Measurements from ENCODE around the gene EIF4B. TPM values are rescaled to one million over a fixed set of nuclear protein-coding genes. Genes with fewer than 3 reads are reported as not detected.

Gene EIF4B
- total RNA-seq, 1 experiment from 2014 or later = 713 TPM

DNA sequence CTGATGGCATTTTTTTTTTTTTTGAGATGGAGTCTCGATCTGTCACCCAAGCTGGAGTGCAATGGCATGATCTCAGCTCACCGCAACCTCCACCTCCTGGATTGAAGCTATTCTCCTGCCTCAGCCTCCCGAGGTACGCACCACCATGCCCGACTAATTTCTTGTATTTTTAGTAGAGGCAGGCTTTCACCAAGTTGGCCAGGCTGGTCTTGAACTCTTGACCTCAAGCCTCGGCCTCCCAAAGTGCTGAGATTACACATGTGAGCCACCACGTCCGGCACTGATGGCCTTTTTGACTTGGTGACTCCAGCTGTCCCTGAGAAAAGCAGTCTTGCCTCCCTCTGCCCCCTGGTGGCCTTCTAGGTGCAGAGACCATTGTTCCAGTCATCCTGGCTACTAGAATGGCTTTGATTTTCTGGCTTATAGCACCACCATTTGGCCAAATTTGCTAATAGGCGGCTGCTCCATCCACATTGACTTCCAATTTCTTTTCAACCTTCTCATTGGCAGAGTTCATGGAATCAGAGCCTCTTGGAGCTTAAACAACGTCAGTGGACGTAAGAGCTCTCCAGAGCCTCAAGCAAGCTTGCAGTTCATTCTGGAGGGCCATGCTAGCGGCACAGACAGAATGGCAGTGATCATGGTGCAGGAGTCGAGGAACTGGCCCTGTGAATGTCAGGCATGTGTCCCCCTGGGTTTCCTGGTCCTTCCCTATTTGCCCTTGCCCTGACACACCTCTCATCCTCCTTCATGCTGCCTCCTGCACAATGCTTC lies 25.4 kb upstream of the EIF4B start:
- no peaks in the 10 kb centered on the region for H3K27me3 ChIP-seq (ENCODE audit: insufficient read depth, low read length)
- peak; percentile 97 for DNase-seq
- H3K18ac ChIP-seq (ENCODE audit: insufficient read length, low read depth, low read length) = no peak overlapping the region
- no peaks in the 10 kb centered on the region for H3K79me2 ChIP-seq (ENCODE audit: insufficient read depth, low read length)
- peaks cover 18 to 24% of the 10 kb centered on the region in 2 experiments for H3K4me1 Mint-ChIP-seq
- H3K23me2 ChIP-seq (ENCODE audit: insufficient read length, low read depth, low read length, poor library complexity, severe bottlenecking) = no peaks in the 10 kb centered on the region
- no peak overlapping the region for H2AFZ ChIP-seq (ENCODE audit: low read length)
- no peak overlapping the region for H3T11ph ChIP-seq (ENCODE audit: low read length)
- no peaks in the 10 kb centered on the region for H3K9me3 Mint-ChIP-seq
- no peak overlapping the region for H3K4me2 ChIP-seq (ENCODE audit: insufficient read depth, insufficient read length, low read length)
- H2BK12ac ChIP-seq (ENCODE audit: insufficient read length, low read depth, low read length) = no peak overlapping the region
- H3K36me3 Mint-ChIP-seq (ENCODE audit: insufficient read depth in 1 of 3, low read depth in 3 of 3) = no peaks in the 10 kb centered on the region
- no peak overlapping the region for H3K23ac ChIP-seq (ENCODE audit: insufficient read length, low read depth, low read length)
- H2BK15ac ChIP-seq (ENCODE audit: low read depth, low read length) = no peak overlapping the region
- H2BK5ac ChIP-seq (ENCODE audit: insufficient read length, low read length) = no peak overlapping the region
- no peaks in the 10 kb centered on the region for H4K20me1 ChIP-seq (ENCODE audit: control insufficient read depth, insufficient read depth, insufficient read length)
- no peak overlapping the region for H2BK20ac ChIP-seq (ENCODE audit: low read depth, low read length, poor library complexity, severe bottlenecking)
- H3K4ac ChIP-seq (ENCODE audit: low read depth, low read length) = no peak overlapping the region
- H3K14ac ChIP-seq (ENCODE audit: insufficient read depth, low read length) = no peak overlapping the region
- no peak overlapping the region for H4K91ac ChIP-seq (ENCODE audit: insufficient read length, low read depth, low read length)
- WGBS (ENCODE audit: extremely low coverage, insufficient read length, low lambda C conversion rate) = no CpG with 5 or more reads among the region's 13 CpGs
- no peaks in the 10 kb centered on the region for H3K9me3 ChIP-seq (ENCODE audit: control insufficient read depth, low read depth, low read length)
- no peak overlapping the region for H3K56ac ChIP-seq (ENCODE audit: insufficient read length, low read depth, low read length)
- no peaks in the 10 kb centered on the region; the same call in 1 of the 2 replicates for H3K4me1 ChIP-seq (ENCODE audit: insufficient read depth, low read length)
- TF ChIP-seq, protein P1, sequence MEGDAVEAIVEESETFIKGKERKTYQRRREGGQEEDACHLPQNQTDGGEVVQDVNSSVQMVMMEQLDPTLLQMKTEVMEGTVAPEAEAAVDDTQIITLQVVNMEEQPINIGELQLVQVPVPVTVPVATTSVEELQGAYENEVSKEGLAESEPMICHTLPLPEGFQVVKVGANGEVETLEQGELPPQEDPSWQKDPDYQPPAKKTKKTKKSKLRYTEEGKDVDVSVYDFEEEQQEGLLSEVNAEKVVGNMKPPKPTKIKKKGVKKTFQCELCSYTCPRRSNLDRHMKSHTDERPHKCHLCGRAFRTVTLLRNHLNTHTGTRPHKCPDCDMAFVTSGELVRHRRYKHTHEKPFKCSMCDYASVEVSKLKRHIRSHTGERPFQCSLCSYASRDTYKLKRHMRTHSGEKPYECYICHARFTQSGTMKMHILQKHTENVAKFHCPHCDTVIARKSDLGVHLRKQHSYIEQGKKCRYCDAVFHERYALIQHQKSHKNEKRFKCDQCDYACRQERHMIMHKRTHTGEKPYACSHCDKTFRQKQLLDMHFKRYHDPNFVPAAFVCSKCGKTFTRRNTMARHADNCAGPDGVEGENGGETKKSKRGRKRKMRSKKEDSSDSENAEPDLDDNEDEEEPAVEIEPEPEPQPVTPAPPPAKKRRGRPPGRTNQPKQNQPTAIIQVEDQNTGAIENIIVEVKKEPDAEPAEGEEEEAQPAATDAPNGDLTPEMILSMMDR (conservative IDR thresholded peaks at IDR 0.05) = peak; percentile 100
- peaks cover 13% of the 10 kb centered on the region for H3K27me3 Mint-ChIP-seq (ENCODE audit: low read depth)
- H3K9ac ChIP-seq (ENCODE audit: extremely low read depth, insufficient read length, low read length) = no peak overlapping the region
- H3K27ac ChIP-seq (ENCODE audit: insufficient read length, low read depth, low read length) = no peak overlapping the region
- no peak overlapping the region for H2AK5ac ChIP-seq (ENCODE audit: insufficient read length, low read length)
- no peaks in the 10 kb centered on the region for H3K79me1 ChIP-seq (ENCODE audit: insufficient read depth, low read depth, low read length, poor library complexity, severe bottlenecking)
- H2BK120ac ChIP-seq (ENCODE audit: low read depth, low read length, poor library complexity, severe bottlenecking) = no peak overlapping the region
- H3K27ac Mint-ChIP-seq = no peak overlapping the region
- no peak overlapping the region for H4K8ac ChIP-seq (replicated peaks; ENCODE audit: insufficient read length, low read depth, low read length)
- no peak overlapping the region; a peak in 1 of 5 replicates for H3K4me3 Mint-ChIP-seq
- no peak overlapping the region for H4K5ac ChIP-seq (ENCODE audit: insufficient read length, low read depth, low read length)
